Measurements from ENCODE around the gene FAR2.

The FAR2 gene

DNA sequence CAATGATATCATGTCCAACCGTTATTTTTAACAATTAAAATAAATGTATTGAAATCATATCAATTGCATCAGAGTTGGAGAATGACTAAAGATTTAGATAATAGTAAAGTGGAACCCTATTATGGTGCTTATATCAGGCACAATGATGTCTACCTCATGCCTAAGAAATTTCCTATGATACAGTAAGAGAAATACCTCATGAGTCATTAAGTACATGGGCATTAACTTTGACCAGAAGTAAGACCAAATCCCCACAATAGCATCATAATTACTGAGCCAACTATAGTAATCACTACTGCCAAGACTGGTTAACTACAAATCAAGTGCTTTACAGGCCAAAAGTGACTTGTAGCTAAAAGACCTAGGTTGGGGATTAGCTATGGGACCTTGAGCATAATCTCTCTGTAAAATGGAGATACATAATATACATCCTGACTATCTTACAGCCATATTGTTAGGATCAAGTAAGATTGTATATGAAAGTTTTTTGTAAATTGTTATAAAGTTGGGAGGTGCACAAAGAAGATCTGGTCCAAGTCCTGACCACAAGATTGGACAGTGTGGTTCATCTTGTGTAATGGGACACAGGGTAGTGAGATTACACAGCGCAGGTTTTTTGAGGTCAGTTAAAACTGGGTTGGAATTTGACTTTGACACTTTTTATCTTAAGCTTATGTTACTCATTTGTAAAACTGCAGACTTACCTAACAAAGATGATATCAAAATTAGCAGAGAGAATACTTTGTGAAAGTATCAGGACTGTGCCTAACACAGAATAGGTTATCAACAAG, 171.4 kb downstream of the FAR2 start:
- TF ChIP-seq ELF4 (IDR thresholded peaks at IDR 0.05) (no peak), LEF1 (IDR thresholded peaks at IDR 0.05; ENCODE audit: borderline replicate concordance) (no peak), FOXK2 (IDR thresholded peaks at IDR 0.05) (no peak), BHLHE40 (IDR thresholded peaks at IDR 0.05; ENCODE audit: borderline replicate concordance) (no peak), HDGF (IDR thresholded peaks at IDR 0.05; ENCODE audit: borderline replicate concordance) (no peak)
- POLR2A ChIA-PET, result no interaction called here
- CTCF ChIA-PET, result interaction anchor here (0.6 kb wide), 1 partner anchor 9 kb away, joined by 4 read pairs; no protein-coding TSS in a partner anchor
- DNase-seq (ENCODE audit: extremely low spot score), result no peak

GRCh38 chr12:29322157-29322556, 173.1 kb downstream of the FAR2 start:
- CTCF ChIA-PET, result interaction anchor here (0.6 kb wide), 1 partner anchor 1196 kb away, joined by 6 read pairs; no protein-coding TSS in a partner anchor
- TF ChIP-seq HDGF (IDR thresholded peaks at IDR 0.05; ENCODE audit: borderline replicate concordance) (no peak), TARDBP (IDR thresholded peaks at IDR 0.05) (no peak), FOXM1 (IDR thresholded peaks at IDR 0.05; ENCODE audit: borderline replicate concordance) (no peak), SP1 (IDR thresholded peaks at IDR 0.05) (no peak), NFRKB (IDR thresholded peaks at IDR 0.05) (no peak), L3MBTL2 (conservative IDR thresholded peaks at IDR 0.05) (no peak), ZNF384 (IDR thresholded peaks at IDR 0.05) (no peak), FOXK2 (IDR thresholded peaks at IDR 0.05) (no peak), LEF1 (IDR thresholded peaks at IDR 0.05; ENCODE audit: borderline replicate concordance) (no peak), FOXA1 (IDR thresholded peaks at IDR 0.05) (no peak), SUZ12 (IDR thresholded peaks at IDR 0.05) (no peak), BHLHE40 (IDR thresholded peaks at IDR 0.05; ENCODE audit: borderline replicate concordance) (no peak)
- TF ChIP-seq, protein P1, sequence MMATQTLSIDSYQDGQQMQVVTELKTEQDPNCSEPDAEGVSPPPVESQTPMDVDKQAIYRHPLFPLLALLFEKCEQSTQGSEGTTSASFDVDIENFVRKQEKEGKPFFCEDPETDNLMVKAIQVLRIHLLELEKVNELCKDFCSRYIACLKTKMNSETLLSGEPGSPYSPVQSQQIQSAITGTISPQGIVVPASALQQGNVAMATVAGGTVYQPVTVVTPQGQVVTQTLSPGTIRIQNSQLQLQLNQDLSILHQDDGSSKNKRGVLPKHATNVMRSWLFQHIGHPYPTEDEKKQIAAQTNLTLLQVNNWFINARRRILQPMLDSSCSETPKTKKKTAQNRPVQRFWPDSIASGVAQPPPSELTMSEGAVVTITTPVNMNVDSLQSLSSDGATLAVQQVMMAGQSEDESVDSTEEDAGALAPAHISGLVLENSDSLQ (IDR thresholded peaks at IDR 0.05), result no peak
- no peak for DNase-seq (ENCODE audit: extremely low spot score)
- POLR2A ChIA-PET, result no interaction called here

GRCh38 chr12:29329411-29329810, 180.3 kb downstream of the FAR2 start:
- DNase-seq (ENCODE audit: extremely low spot score), result no peak
- ChIA-PET CTCF (interaction anchor here (0.6 kb wide), 2 partner anchors 9 to 361 kb away, joined by 3 to 4 read pairs; no protein-coding TSS in a partner anchor), POLR2A (no interaction called here)
- TF ChIP-seq ARNT (IDR thresholded peaks at IDR 0.05), result no peak
- TF ChIP-seq FOXM1 (IDR thresholded peaks at IDR 0.05; ENCODE audit: borderline replicate concordance), result no peak
- no peak for TF ChIP-seq BHLHE40 (IDR thresholded peaks at IDR 0.05; ENCODE audit: borderline replicate concordance)
- no peak for TF ChIP-seq CTBP1 (IDR thresholded peaks at IDR 0.05; ENCODE audit: borderline replicate concordance)
- no peak for TF ChIP-seq HDGF (IDR thresholded peaks at IDR 0.05; ENCODE audit: borderline replicate concordance)
- no peak for TF ChIP-seq SP1 (IDR thresholded peaks at IDR 0.05)
- TF ChIP-seq, protein P1 (IDR thresholded peaks at IDR 0.05), result no peak
- no peak for TF ChIP-seq ELF4 (IDR thresholded peaks at IDR 0.05)
- TF ChIP-seq FOXK2 (IDR thresholded peaks at IDR 0.05), result no peak
- TF ChIP-seq NFRKB (IDR thresholded peaks at IDR 0.05), result no peak
- no peak for TF ChIP-seq FOXA1 (IDR thresholded peaks at IDR 0.05)
- no peak for TF ChIP-seq L3MBTL2 (conservative IDR thresholded peaks at IDR 0.05)
- no peak for TF ChIP-seq LEF1 (IDR thresholded peaks at IDR 0.05; ENCODE audit: borderline replicate concordance)
- TF ChIP-seq TARDBP (IDR thresholded peaks at IDR 0.05), result no peak
- no peak for TF ChIP-seq SUZ12 (IDR thresholded peaks at IDR 0.05)
- no peak for TF ChIP-seq ZNF384 (IDR thresholded peaks at IDR 0.05)

DNA sequence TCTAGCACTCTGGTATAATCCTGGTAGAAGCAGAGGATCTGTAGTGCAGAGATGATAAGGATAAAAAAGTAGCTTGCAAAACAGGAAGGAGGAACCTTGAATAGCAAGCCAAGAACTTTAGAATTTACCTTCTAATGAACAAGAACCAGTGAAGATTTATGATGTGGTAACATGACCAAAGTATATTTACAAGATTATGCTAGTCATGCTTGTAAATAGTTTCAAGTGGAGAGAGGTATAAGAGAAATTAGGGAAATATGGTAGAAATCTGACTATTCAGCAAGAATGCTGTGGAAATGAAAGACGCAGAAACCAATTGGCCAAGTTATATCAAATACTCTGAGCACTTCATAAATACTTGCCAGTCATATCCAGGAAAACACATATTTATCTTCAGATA, 184.1 kb downstream of the FAR2 start:
- TF ChIP-seq TARDBP (IDR thresholded peaks at IDR 0.05) (no peak), HDGF (IDR thresholded peaks at IDR 0.05; ENCODE audit: borderline replicate concordance) (no peak), FOXM1 (IDR thresholded peaks at IDR 0.05; ENCODE audit: borderline replicate concordance) (no peak), ELF4 (IDR thresholded peaks at IDR 0.05) (no peak), L3MBTL2 (conservative IDR thresholded peaks at IDR 0.05) (no peak)
- ChIA-PET POLR2A (no interaction called here), CTCF (no interaction called here)
- DNase-seq (ENCODE audit: extremely low spot score), result no peak

- ChIA-PET CTCF (no interaction called here), POLR2A (no interaction called here)
- no peak for DNase-seq (ENCODE audit: extremely low spot score)
- TF ChIP-seq L3MBTL2 (conservative IDR thresholded peaks at IDR 0.05) (no peak), SUZ12 (IDR thresholded peaks at IDR 0.05) (no peak), LEF1 (IDR thresholded peaks at IDR 0.05; ENCODE audit: borderline replicate concordance) (no peak), FOXK2 (IDR thresholded peaks at IDR 0.05) (no peak), BHLHE40 (IDR thresholded peaks at IDR 0.05; ENCODE audit: borderline replicate concordance) (no peak), ELF4 (IDR thresholded peaks at IDR 0.05) (no peak), ARNT (IDR thresholded peaks at IDR 0.05) (no peak), TARDBP (IDR thresholded peaks at IDR 0.05) (no peak), NFRKB (IDR thresholded peaks at IDR 0.05) (no peak), CTBP1 (IDR thresholded peaks at IDR 0.05; ENCODE audit: borderline replicate concordance) (no peak), FOXA1 (IDR thresholded peaks at IDR 0.05) (no peak), SP1 (IDR thresholded peaks at IDR 0.05) (no peak)
- TF ChIP-seq, protein P1 (IDR thresholded peaks at IDR 0.05), result no peak
Observed at GRCh38 chr12:29334937-29335336, 185.9 kb downstream of the FAR2 start.

GRCh38 chr12:29337325-29337724, 188.2 kb downstream of the FAR2 start:
- ChIA-PET POLR2A (no interaction called here), CTCF (no interaction called here)
- TF ChIP-seq L3MBTL2 (conservative IDR thresholded peaks at IDR 0.05), result no peak
- no peak for TF ChIP-seq FOXK2 (IDR thresholded peaks at IDR 0.05)
- TF ChIP-seq, protein P1 (IDR thresholded peaks at IDR 0.05), result no peak
- no peak for TF ChIP-seq BHLHE40 (IDR thresholded peaks at IDR 0.05; ENCODE audit: borderline replicate concordance)
- no peak for TF ChIP-seq FOXA1 (IDR thresholded peaks at IDR 0.05)
- TF ChIP-seq ZNF384 (IDR thresholded peaks at IDR 0.05), result no peak
- no peak for TF ChIP-seq ELF4 (IDR thresholded peaks at IDR 0.05)
- no peak for TF ChIP-seq CTBP1 (IDR thresholded peaks at IDR 0.05; ENCODE audit: borderline replicate concordance)
- TF ChIP-seq FOXM1 (IDR thresholded peaks at IDR 0.05; ENCODE audit: borderline replicate concordance), result no peak
- no peak for TF ChIP-seq TARDBP (IDR thresholded peaks at IDR 0.05)
- TF ChIP-seq LEF1 (IDR thresholded peaks at IDR 0.05; ENCODE audit: borderline replicate concordance), result no peak
- no peak for TF ChIP-seq HDGF (IDR thresholded peaks at IDR 0.05; ENCODE audit: borderline replicate concordance)
- TF ChIP-seq NFRKB (IDR thresholded peaks at IDR 0.05), result no peak
- no peak for TF ChIP-seq SUZ12 (IDR thresholded peaks at IDR 0.05)
- no peak for TF ChIP-seq ARNT (IDR thresholded peaks at IDR 0.05)
- DNase-seq (ENCODE audit: extremely low spot score), result no peak

All from HEK293T (cell line).